Stimulated activated CD4-positive, alpha-beta T cell treated with anti-CD3 and anti-CD28 coated beads, TNF-alpha, amount 100 ng/mL, for 48 hours (primary cell): ENCODE data around the gene ZNF699.
"Not testable (repeated sequence)": the region's sequence is repeated elsewhere in the genome, so short reads cannot be mapped to it uniquely, and the experiment has no call there.

Experiments
- DNase-seq, 3 donors: peaks; one replicate each; pipeline ENCODE4 v3.0.0-alpha.2; 2020; ENCODE audit warnings: low read depth in 3 of 3

The ZNF699 gene

GRCh38 chr19:9309139-9309973, at the start of gene ZNF699:
ZNF699 (minus strand) TSS chr19:9309838; CDS start chr19:9305119, 4,719 bp downstream.
- DNase-seq, result peak; percentile 96 to 97 (median 97)

GRCh38 chr19:9354651-9355050, 45.0 kb upstream of the ZNF699 start:
- DNase-seq, result no peak

- DNase-seq, result no peak
Measured at GRCh38 chr19:9353011-9353410, 43.4 kb upstream of the ZNF699 start.

GRCh38 chr19:9352505-9352904, 42.9 kb upstream of the ZNF699 start:
- DNase-seq, result no peak

GRCh38 chr19:9348671-9349070, 39.0 kb upstream of the ZNF699 start:
- no peak for DNase-seq

GRCh38 chr19:9348253-9348652, 38.6 kb upstream of the ZNF699 start:
- no peak for DNase-seq

GRCh38 chr19:9345005-9345404, 35.4 kb upstream of the ZNF699 start:
- DNase-seq, result no peak

GRCh38 chr19:9342610-9343304, 33.1 kb upstream of the ZNF699 start:
- DNase-seq, result no peak

- no peak for DNase-seq
Measured at GRCh38 chr19:9329999-9330398, 20.4 kb upstream of the ZNF699 start.

- no peak for DNase-seq
Measured at GRCh38 chr19:9324584-9324962, 14.9 kb upstream of the ZNF699 start.

GRCh38 chr19:9323919-9324583, 14.4 kb upstream of the ZNF699 start, which contains the start of gene ZNF559:
ZNF559 (plus strand) TSS chr19:9324179; CDS start chr19:9338550, 14,371 bp downstream.
- peak; percentile 92 to 94 (median 93) for DNase-seq

GRCh38 chr19:9323557-9323918, 13.9 kb upstream of the ZNF699 start:
- DNase-seq, result peak; percentile 14 to 33 (median 24)

GRCh38 chr19:9322201-9322600, 12.6 kb upstream of the ZNF699 start:
- DNase-seq, result not testable (repeated sequence)

- not testable (repeated sequence) for DNase-seq
Measured at GRCh38 chr19:9321756-9322155, 12.1 kb upstream of the ZNF699 start.

GRCh38 chr19:9321338-9321737, 11.7 kb upstream of the ZNF699 start:
- DNase-seq, result no peak

GRCh38 chr19:9313756-9314155, 4.1 kb upstream of the ZNF699 start:
- no peak for DNase-seq

GRCh38 chr19:9309974-9310446, 372 bp upstream of the ZNF699 start:
- peak in 2 of 3 donors; percentile 76 to 86 for DNase-seq

- no peak for DNase-seq
Measured at GRCh38 chr19:9308091-9308770, 1.4 kb downstream of the ZNF699 start.

- DNase-seq, result no peak
Measured at GRCh38 chr19:9306443-9306842, 3.2 kb downstream of the ZNF699 start.

GRCh38 chr19:9296336-9296735, 13.3 kb downstream of the ZNF699 start:
- no peak for DNase-seq

GRCh38 chr19:9295411-9295849, 14.2 kb downstream of the ZNF699 start:
- no peak for DNase-seq
